ENCODE data around the gene HAPLN2. TPM values are rescaled to one million over a fixed set of nuclear protein-coding genes. Genes with fewer than 3 reads are reported as not detected.
A peak's percentile ranks its signal among the peaks of the same experiment; 100 is the strongest.

Gene HAPLN2
- total and polyA plus RNA-seq, 2 of the 8 experiments (the other 6 are each of a cell fraction or from before 2014, with no cell fraction given) = 0.19 to 0.51 TPM

DNA sequence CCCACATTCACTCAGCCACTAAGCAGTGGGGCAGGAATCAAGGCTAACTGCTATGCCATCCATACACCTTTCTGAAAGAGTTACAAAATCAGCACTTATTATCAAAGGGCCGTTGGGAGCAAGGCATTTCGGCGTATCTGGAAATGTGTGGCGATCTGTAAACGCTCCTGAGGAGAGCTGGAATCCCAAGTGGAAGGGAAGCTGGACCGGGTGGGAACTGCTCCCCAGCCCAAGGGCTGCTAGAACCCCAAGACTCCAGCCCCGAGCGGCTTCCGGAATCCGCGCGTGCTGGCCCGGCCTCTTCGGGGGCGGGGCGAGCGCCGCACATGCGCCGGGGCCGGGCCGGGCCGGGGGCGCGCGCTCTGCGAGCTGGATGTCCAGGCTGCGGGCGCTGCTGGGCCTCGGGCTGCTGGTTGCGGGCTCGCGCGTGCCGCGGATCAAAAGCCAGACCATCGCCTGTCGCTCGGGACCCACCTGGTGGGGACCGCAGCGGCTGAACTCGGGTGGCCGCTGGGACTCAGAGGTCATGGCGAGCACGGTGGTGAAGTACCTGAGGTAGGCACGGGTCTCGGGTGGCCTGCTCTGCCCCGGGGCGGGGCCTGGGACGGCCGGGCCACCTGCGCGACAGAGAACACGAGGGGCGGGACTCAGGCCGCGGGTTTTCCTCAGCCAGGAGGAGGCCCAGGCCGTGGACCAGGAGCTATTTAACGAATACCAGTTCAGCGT lies 27.6 kb upstream of the HAPLN2 start, which contains the start of gene NAXE (continued):
- TF ChIP-seq, protein P1, sequence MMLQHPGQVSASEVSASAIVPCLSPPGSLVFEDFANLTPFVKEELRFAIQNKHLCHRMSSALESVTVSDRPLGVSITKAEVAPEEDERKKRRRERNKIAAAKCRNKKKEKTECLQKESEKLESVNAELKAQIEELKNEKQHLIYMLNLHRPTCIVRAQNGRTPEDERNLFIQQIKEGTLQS (IDR thresholded peaks at IDR 0.05; ENCODE audit: insufficient read depth, low read depth, low read length) = no peak
- TF ChIP-seq POU5F1 (IDR thresholded peaks at IDR 0.05; ENCODE audit: low read depth, low read length) (no peak), RFX5 (IDR thresholded peaks at IDR 0.05; ENCODE audit: borderline replicate concordance, low read depth, low read length) (no peak), NRF1 (IDR thresholded peaks at IDR 0.05; ENCODE audit: low read depth, low read length) (peak; percentile 40; the same call in 1 of the 2 replicates), SRF (IDR thresholded peaks at IDR 0.05; ENCODE audit: low read depth, low read length) (no peak)
- TF ChIP-seq, protein P2, sequence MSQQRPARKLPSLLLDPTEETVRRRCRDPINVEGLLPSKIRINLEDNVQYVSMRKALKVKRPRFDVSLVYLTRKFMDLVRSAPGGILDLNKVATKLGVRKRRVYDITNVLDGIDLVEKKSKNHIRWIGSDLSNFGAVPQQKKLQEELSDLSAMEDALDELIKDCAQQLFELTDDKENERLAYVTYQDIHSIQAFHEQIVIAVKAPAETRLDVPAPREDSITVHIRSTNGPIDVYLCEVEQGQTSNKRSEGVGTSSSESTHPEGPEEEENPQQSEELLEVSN (IDR thresholded peaks at IDR 0.05) = no peak

All from H1 (cell line).